Neural crest cell (in vitro differentiated cells): ENCODE data around the gene DRC1. TPM values are rescaled to one million over a fixed set of nuclear protein-coding genes. Genes with fewer than 3 reads are reported as not detected.
"Not testable (repeated sequence)": the region's sequence is repeated elsewhere in the genome, so short reads cannot be mapped to it uniquely, and the experiment has no call there.

ENCODE experiments used
- DNase-seq: peaks from one replicate; pipeline ENCODE4 v3.0.0; 2021; ENCODE audit warnings: low read depth, mixed read lengths, low spot score
- H3K27ac Mint-ChIP-seq: one replicate; pipeline ENCODE4 v1.8.0; 2021; ENCODE audit warnings: mild to moderate bottlenecking, mixed read lengths; ENCODE audit not compliant: unreplicated experiment
- H3K27me3 Mint-ChIP-seq: 2 replicates; pipeline ENCODE4 v1.8.0; 2021; ENCODE audit warnings: low read depth, mild to moderate bottlenecking, mixed read lengths
- H3K36me3 Mint-ChIP-seq: 2 replicates; pipeline ENCODE4 v1.8.0; 2021; ENCODE audit warnings: low read depth, mild to moderate bottlenecking, mixed read lengths
- H3K4me1 Mint-ChIP-seq: 2 replicates; pipeline ENCODE4 v1.8.0; 2021; ENCODE audit warnings: mixed read lengths
- H3K4me3 Mint-ChIP-seq: one replicate; pipeline ENCODE4 v1.8.0; 2021; ENCODE audit warnings: mild to moderate bottlenecking, mixed read lengths
- H3K9me3 Mint-ChIP-seq: 2 replicates; pipeline ENCODE4 v1.8.0; 2021; ENCODE audit warnings: mixed read lengths
- CTCF ChIP-seq: fragments of 200-600 bp; sonication (generic); conservative IDR thresholded peaks from 2 replicates; pipeline ENCODE4 v1.5.0; 2021; ENCODE audit warnings: antibody characterized with exemption, mild to moderate bottlenecking
- total RNA-seq: library from RNA; stranded (reverse); gene quantifications from 2 replicates; pipeline ENCODE4 v1.2.1, GENCODE V29; 2021

Gene DRC1
- total RNA-seq, 1 donor from 2014 or later = 0.30 TPM

DNA sequence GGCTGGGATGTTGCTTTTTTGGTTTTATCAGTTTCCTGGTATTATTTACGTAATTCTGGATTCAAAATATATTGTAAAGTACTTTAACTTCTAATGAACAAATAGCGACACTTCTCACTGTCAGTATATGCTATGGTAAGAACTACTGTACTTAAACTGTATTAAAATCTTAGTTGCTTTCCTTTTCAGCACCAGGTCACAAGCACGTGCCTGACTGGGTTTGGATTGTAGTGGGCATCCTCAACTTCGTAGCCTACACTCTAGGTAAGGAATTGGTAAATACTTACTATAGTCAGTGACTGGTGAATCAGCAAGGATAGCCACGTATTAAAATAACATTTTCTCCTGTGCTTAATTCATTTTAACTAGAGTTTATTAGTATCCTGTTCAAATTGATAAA is 34.8 kb upstream of the DRC1 start:
- Mint-ChIP-seq H3K4me1 (peaks cover 15% of the 10 kb centered on the region), H3K36me3 (peaks cover 11% of the 10 kb centered on the region), H3K27ac (peak overlapping the region; percentile 20), H3K4me3 (no peak overlapping the region), H3K27me3 (no peaks in the 10 kb centered on the region), H3K9me3 (no peaks in the 10 kb centered on the region)
- no peak for DNase-seq
- TF ChIP-seq CTCF = no peak

DNA sequence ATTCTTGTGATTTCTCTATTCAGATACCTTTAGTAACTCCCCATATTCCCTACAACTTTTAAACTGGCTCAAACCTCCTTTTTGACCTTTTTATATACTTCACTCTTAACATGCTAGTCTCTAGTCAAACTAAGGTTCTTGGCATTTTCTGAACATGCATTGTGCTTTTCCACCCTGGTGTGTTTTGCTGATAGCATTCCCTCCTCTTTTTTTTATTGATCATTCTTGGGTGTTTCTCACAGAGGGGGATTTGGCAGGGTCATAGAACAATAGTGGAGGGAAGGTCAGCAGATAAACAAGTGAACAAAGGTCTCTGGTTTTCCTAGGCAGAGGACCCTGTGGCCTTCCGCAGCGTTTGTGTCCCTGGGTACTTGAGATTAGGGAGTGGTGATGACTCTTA is 32.1 kb upstream of the DRC1 start:
- not testable (repeated sequence) for H3K4me3 Mint-ChIP-seq, H3K27me3 Mint-ChIP-seq, H3K9me3 Mint-ChIP-seq, DNase-seq
- H3K4me1 Mint-ChIP-seq = peaks cover 15% of the 10 kb centered on the region
- H3K27ac Mint-ChIP-seq = peak overlapping the region; percentile 3
- H3K36me3 Mint-ChIP-seq = peaks cover 25% of the 10 kb centered on the region

GRCh38 chr2:26370909-26371308 is 30.8 kb upstream of the DRC1 start:
- not testable (repeated sequence) for H3K27ac Mint-ChIP-seq, H3K27me3 Mint-ChIP-seq, H3K4me3 Mint-ChIP-seq, DNase-seq, H3K9me3 Mint-ChIP-seq
- peaks cover 15% of the 10 kb centered on the region for H3K4me1 Mint-ChIP-seq
- peaks cover 29% of the 10 kb centered on the region for H3K36me3 Mint-ChIP-seq

- Mint-ChIP-seq H3K4me1 (no peaks in the 10 kb centered on the region), H3K4me3 (no peak overlapping the region), H3K27me3 (no peaks in the 10 kb centered on the region), H3K27ac (no peak overlapping the region), H3K9me3 (no peaks in the 10 kb centered on the region), H3K36me3 (peaks cover 36% of the 10 kb centered on the region)
- DNase-seq = no peak
- TF ChIP-seq CTCF = no peak
Observed at GRCh38 chr2:26376799-26377198, 24.9 kb upstream of the DRC1 start.

DNA sequence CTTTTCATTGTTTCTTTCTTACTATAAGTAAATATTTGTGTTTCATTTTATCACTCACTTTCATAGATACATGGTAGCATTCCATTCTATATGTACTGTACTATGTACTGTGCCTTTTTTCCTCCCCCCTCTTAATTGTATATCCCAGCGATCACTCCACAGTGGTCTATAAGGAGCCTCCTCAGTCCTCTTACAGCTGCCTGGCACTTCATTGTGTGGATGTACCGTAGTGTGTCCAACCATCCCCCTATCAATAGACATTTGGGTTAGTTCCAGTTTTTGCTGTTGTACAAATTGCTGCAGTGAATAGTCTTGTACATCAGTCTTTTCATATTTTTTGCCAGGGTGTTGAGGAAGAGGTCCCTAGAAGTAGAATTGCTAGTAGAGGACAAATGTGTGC is 21.4 kb upstream of the DRC1 start:
- TF ChIP-seq CTCF = no peak
- peaks cover 9% of the 10 kb centered on the region for H3K4me1 Mint-ChIP-seq
- no peaks in the 10 kb centered on the region for H3K27me3 Mint-ChIP-seq
- no peak overlapping the region for H3K4me3 Mint-ChIP-seq
- H3K36me3 Mint-ChIP-seq = peaks cover 19% of the 10 kb centered on the region
- no peak for DNase-seq
- no peaks in the 10 kb centered on the region for H3K9me3 Mint-ChIP-seq
- H3K27ac Mint-ChIP-seq = no peak overlapping the region

GRCh38 chr2:26382564-26382963 is 19.2 kb upstream of the DRC1 start:
- Mint-ChIP-seq H3K27me3 (no peaks in the 10 kb centered on the region), H3K36me3 (peaks cover 13% of the 10 kb centered on the region), H3K27ac (no peak overlapping the region), H3K4me3 (no peak overlapping the region), H3K9me3 (no peaks in the 10 kb centered on the region), H3K4me1 (peaks cover 9% of the 10 kb centered on the region)
- TF ChIP-seq CTCF = no peak
- DNase-seq = no peak

GRCh38 chr2:26384183-26384582 is 17.5 kb upstream of the DRC1 start:
- Mint-ChIP-seq H3K4me3 (no peak overlapping the region), H3K27me3 (no peaks in the 10 kb centered on the region), H3K9me3 (no peaks in the 10 kb centered on the region), H3K4me1 (peaks cover 9% of the 10 kb centered on the region), H3K27ac (peak overlapping the region; percentile 0), H3K36me3 (peaks cover 3% of the 10 kb centered on the region)
- DNase-seq = no peak
- no peak for TF ChIP-seq CTCF
